ENCODE measurements around the gene GRK3.
"Not testable (repeated sequence)": the region's sequence is repeated elsewhere in the genome, so short reads cannot be mapped to it uniquely, and the experiment has no call there.

Gene GRK3

DNA sequence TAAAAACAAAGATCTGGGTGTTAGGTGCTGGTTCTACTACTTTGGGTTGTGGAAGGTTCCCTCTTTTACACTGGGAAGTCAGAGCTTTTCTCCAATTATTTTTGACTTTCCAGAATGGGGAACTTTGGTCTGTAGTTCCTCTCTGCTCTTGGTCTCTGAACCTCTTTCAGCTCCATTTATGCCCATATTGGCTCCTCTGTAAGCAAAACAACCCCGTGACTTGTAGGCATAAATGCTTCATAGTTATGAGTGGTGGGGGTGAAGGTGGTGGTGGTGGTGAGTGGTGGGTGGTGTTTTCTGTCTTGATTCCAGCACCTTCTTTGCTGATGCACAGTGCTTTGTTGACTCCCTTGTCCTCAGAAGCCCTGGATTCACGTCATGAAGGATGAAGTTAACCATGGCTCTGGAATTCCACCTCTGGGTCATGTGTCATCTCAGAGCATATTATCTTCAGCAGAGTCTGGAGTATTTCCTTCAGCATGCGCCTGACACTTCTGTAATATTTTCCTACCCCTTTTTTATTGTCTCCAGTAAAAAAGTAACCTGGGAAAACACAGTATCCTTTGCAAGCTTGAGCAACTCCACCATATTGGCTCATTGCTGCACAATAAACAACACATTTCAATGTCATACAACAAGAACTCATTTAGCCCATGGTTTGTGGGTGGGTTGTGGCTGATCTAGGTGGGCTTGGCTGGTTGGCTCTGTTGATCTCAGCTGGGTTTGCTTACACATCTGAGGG is 24.1 kb upstream of the GRK3 start:
- no peaks in the 10 kb centered on the region for H3K4me1 ChIP-seq (ENCODE audit: control insufficient read depth, insufficient read depth, low read length)
- DNase-seq (ENCODE audit: low read depth): no peak

DNA sequence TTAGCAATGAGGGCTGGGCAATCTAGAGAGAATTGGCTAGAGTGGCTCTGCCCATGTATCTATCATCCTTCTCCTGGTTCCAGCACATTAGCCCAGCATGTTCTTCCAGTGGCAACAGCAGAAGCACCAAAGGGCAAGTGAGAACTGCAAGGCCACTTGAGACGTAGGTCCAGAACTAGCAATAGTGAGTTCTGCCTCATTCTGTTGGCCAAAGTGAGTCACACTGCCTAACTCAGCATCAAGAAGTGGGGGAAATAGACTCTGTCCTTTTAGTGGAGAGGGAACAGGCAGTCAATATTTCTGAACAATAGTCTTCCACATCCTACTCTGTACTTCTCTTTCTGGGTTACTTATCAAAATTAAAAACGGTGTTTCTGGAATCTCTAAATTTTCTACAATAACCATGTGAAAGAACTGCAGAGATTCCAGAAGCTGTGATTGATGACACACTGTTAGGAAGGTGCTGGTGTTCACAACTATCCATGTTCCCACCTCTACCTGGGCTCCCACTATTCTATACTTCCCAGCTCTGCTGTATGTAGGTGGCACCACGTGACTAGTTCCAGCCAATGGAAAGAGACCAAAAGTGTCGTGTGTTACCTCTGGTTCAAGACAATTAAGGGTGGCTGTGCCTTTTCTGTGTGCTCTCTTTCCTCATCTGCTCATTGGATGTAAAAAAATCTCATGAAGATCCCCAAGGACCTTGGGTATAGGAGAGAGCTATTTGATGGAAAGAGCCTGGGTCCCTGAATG is 23.4 kb upstream of the GRK3 start:
- no peaks in the 10 kb centered on the region for H3K36me3 ChIP-seq (ENCODE audit: control insufficient read depth, insufficient read depth, low read length, severe bottlenecking)
- no peak for DNase-seq (ENCODE audit: low read depth)
- H3K4me1 ChIP-seq (ENCODE audit: control insufficient read depth, insufficient read depth, low read length): peaks cover 2% of the 10 kb centered on the region
- no peak overlapping the region for H3K9ac ChIP-seq (ENCODE audit: low read length)
- no peak overlapping the region for H3K4me3 ChIP-seq (ENCODE audit: low read length)
- no peaks in the 10 kb centered on the region for H3K27me3 ChIP-seq (replicated peaks; ENCODE audit: control insufficient read depth, insufficient read depth, low read length)
- H3K9me3 ChIP-seq (ENCODE audit: control insufficient read depth, low read length): peaks cover 4% of the 10 kb centered on the region

More for the DNA sequence above, 24.1 kb upstream of the GRK3 start:
- peaks cover 4% of the 10 kb centered on the region for H3K9me3 ChIP-seq (ENCODE audit: control insufficient read depth, low read length)
- no peak overlapping the region for H3K4me3 ChIP-seq (ENCODE audit: low read length)
- no peaks in the 10 kb centered on the region for H3K36me3 ChIP-seq (ENCODE audit: control insufficient read depth, insufficient read depth, low read length, severe bottlenecking)
- H3K9ac ChIP-seq (ENCODE audit: low read length): no peak overlapping the region
- H3K27me3 ChIP-seq (replicated peaks; ENCODE audit: control insufficient read depth, insufficient read depth, low read length): no peaks in the 10 kb centered on the region

DNA sequence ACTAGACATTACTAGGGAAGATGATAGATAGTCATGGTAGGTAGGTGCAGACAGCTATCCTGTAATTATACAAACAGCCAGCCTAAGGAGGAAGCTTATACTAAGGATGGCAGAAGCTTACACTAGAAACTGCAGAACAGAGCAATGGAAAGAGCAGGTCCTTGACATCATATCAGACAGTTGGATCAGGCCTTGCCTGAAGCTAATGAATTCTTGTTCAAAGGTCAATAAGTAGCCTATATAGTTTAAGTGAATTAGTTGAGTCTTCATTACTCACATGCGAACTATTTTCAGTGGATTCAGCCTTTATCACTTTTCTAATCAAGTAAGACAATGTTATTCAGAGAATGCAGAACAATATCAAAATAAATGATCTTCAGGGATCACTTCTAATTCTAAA is 22.3 kb upstream of the GRK3 start:
- H3K36me3 ChIP-seq (ENCODE audit: control insufficient read depth, insufficient read depth, low read length, severe bottlenecking): no peaks in the 10 kb centered on the region
- H3K9me3 ChIP-seq (ENCODE audit: control insufficient read depth, low read length): peaks cover 4% of the 10 kb centered on the region
- DNase-seq (ENCODE audit: low read depth): no peak
- no peaks in the 10 kb centered on the region for H3K27me3 ChIP-seq (replicated peaks; ENCODE audit: control insufficient read depth, insufficient read depth, low read length)
- H3K9ac ChIP-seq (ENCODE audit: low read length): no peak overlapping the region
- H3K4me3 ChIP-seq (ENCODE audit: low read length): no peak overlapping the region
- H3K4me1 ChIP-seq (ENCODE audit: control insufficient read depth, insufficient read depth, low read length): peaks cover 9% of the 10 kb centered on the region

DNA sequence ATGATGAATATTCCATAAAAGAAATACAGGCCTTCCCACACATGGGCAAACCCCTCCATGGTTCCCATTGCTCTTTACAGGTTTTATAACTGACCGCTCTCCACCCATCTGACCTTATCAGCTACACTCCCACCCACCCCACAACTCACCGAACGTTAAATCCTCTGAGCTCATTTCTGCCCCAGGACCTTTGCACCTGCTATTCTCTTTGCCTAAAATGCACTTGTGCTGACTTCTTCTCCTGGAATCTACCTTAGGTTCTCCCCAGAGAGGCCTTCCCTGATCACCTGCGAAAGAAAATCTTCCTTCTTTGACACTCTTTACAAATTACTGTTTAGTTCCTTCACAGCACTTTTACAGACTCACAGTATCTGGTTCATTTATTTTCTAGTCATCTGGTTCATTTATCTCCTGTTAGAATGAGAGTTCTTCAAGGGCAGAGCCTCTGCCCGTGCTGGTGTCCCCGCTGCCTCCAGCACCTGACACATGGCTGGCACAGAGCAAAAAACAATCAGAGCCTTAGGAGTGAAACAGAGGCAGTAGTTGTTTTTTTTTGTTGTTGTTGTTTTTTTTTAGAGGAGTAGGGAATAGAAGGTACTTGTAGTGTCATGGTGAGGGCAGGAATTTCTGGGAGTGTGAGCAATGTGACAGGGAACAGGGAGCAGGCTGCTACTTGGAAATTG is 21.6 kb upstream of the GRK3 start:
- H3K9me3 ChIP-seq (ENCODE audit: control insufficient read depth, low read length): peaks cover 4% of the 10 kb centered on the region
- H3K4me1 ChIP-seq (ENCODE audit: control insufficient read depth, insufficient read depth, low read length): peaks cover 9% of the 10 kb centered on the region
- H3K9ac ChIP-seq (ENCODE audit: low read length): no peak overlapping the region
- H3K4me3 ChIP-seq (ENCODE audit: low read length): no peak overlapping the region
- H3K27me3 ChIP-seq (replicated peaks; ENCODE audit: control insufficient read depth, insufficient read depth, low read length): no peaks in the 10 kb centered on the region
- DNase-seq (ENCODE audit: low read depth): no peak
- no peaks in the 10 kb centered on the region for H3K36me3 ChIP-seq (ENCODE audit: control insufficient read depth, insufficient read depth, low read length, severe bottlenecking)

DNA sequence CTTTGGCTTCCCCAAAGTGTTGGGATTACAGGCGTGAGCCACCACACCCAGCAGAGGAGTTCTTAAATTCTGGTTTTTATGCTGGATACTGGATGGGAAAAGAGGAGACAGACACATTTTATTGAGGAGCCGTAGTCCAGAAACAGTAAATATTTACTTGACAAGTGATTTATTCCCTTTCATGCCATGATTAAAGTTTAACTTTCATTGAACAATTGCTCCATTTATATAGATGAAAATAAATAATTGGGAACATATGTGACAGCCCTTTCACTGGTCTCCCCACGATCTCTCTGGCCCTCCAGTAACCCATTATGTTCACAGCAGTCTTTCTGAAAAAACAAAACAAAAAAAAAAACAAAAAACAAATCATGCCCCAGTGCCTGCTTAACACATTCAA is 19.3 kb upstream of the GRK3 start:
- no peak overlapping the region for H3K9ac ChIP-seq (ENCODE audit: low read length)
- no peaks in the 10 kb centered on the region for H3K36me3 ChIP-seq (ENCODE audit: control insufficient read depth, insufficient read depth, low read length, severe bottlenecking)
- no peak overlapping the region for H3K4me3 ChIP-seq (ENCODE audit: low read length)
- H3K4me1 ChIP-seq (ENCODE audit: control insufficient read depth, insufficient read depth, low read length): peaks cover 9% of the 10 kb centered on the region
- peaks cover 4% of the 10 kb centered on the region for H3K9me3 ChIP-seq (ENCODE audit: control insufficient read depth, low read length)
- DNase-seq (ENCODE audit: low read depth): no peak
- H3K27me3 ChIP-seq (replicated peaks; ENCODE audit: control insufficient read depth, insufficient read depth, low read length): no peaks in the 10 kb centered on the region

DNA sequence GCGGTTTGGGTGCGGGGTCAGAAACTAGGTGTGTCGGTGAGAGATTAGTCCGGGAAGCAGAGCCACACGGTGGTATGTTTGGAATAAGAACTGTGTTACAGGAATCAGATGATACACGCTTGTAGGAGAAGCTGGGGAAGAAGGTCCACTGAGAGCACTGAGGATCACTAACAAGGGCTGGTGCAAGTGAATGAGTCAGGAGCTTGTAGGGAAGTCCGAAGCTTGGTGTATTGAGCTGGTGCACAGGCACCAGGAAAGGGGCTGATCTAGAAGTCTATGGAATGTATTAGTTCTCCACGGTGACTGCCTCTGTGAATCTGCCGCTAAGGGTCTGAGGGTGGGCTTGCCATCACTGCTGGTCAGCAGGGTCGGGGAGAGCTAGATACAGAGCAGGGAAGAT is 18.8 kb upstream of the GRK3 start:
- peaks cover 4% of the 10 kb centered on the region for H3K9me3 ChIP-seq (ENCODE audit: control insufficient read depth, low read length)
- DNase-seq (ENCODE audit: low read depth): no peak
- H3K9ac ChIP-seq (ENCODE audit: low read length): no peak overlapping the region
- H3K36me3 ChIP-seq (ENCODE audit: control insufficient read depth, insufficient read depth, low read length, severe bottlenecking): no peaks in the 10 kb centered on the region
- H3K4me3 ChIP-seq (ENCODE audit: low read length): no peak overlapping the region
- H3K4me1 ChIP-seq (ENCODE audit: control insufficient read depth, insufficient read depth, low read length): peaks cover 9% of the 10 kb centered on the region
- H3K27me3 ChIP-seq (replicated peaks; ENCODE audit: control insufficient read depth, insufficient read depth, low read length): no peaks in the 10 kb centered on the region

DNA sequence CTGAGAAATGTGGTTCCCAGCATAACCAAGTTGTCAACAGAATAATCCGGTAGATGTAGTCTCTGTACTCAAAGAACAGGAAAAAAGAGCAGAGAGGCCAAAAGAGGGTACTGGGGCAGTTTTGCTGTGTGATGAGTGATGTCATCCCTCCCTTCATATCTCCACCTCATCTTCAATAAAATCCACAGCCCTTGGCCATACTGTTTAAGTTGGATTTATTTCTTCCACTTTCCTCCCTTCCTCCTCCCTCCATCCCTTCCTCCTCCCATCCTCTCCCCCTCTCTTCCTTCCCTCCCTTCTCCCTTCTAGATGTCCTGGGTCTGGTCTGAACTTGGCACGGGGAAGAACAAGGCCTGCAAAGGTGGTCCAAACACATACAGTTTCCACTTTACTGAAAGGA is 18.2 kb upstream of the GRK3 start:
- H3K36me3 ChIP-seq (ENCODE audit: control insufficient read depth, insufficient read depth, low read length, severe bottlenecking): no peaks in the 10 kb centered on the region
- H3K27me3 ChIP-seq (replicated peaks; ENCODE audit: control insufficient read depth, insufficient read depth, low read length): no peaks in the 10 kb centered on the region
- DNase-seq (ENCODE audit: low read depth): no peak
- H3K9me3 ChIP-seq (ENCODE audit: control insufficient read depth, low read length): peaks cover 4% of the 10 kb centered on the region
- no peak overlapping the region for H3K4me3 ChIP-seq (ENCODE audit: low read length)
- H3K4me1 ChIP-seq (ENCODE audit: control insufficient read depth, insufficient read depth, low read length): peaks cover 9% of the 10 kb centered on the region
- no peak overlapping the region for H3K9ac ChIP-seq (ENCODE audit: low read length)

DNA sequence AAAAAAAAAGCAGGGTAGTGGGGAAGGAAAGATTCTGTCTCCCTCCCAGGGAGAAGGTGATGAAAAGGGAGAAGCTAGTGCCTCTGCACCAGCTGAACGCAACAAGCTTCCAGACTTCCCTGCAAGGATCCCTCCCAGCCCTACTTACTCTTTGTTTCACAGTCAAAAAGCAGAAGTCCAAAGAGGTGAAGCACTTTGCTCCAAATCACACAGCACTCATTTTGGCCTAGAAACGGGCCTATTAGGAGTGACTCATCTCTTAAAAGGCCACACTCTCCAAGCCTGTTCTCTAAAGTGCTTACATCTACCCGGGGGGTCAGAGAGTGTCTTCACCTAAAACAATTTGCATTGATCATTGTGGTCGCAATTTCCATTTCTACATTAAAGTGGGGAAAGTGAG is 17.7 kb upstream of the GRK3 start:
- Histone ChIP-seq H3K9ac (ENCODE audit: low read length) (no peak overlapping the region), H3K4me3 (ENCODE audit: low read length) (no peak overlapping the region), H3K9me3 (ENCODE audit: control insufficient read depth, low read length) (no peaks in the 10 kb centered on the region), H3K27me3 (replicated peaks; ENCODE audit: control insufficient read depth, insufficient read depth, low read length) (no peaks in the 10 kb centered on the region), H3K36me3 (ENCODE audit: control insufficient read depth, insufficient read depth, low read length, severe bottlenecking) (no peaks in the 10 kb centered on the region), H3K4me1 (ENCODE audit: control insufficient read depth, insufficient read depth, low read length) (peaks cover 10% of the 10 kb centered on the region)
- no peak for DNase-seq (ENCODE audit: low read depth)

DNA sequence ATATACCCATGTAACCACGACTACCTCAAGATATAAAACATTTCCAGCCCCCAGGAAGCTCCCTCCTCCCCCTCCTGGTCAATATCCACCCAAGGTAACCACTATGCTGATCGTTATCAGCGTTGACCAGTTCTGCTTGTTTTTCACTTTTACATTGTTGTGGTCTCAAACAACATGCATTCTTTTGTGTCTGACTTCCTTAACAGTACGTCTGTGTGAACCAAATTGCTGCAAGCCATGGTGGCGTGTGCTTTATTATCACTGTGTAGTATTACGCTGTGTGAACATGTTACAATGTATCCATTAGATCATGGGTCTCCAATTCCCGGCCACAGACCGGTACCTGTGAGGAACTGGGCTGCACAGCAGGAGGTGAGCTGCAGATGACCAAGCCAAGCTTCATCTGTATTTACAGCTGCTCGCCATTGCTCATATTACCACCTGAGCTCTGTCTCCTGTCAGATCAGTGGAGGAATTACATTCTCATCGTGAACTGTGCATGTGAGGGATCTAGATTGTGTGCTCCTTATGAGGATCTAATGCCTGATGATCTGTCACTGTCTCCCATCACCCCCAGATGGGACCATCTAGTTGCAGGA is 15.5 kb upstream of the GRK3 start:
- H3K36me3 ChIP-seq (ENCODE audit: control insufficient read depth, insufficient read depth, low read length, severe bottlenecking): no peaks in the 10 kb centered on the region
- peaks cover 17% of the 10 kb centered on the region for H3K4me1 ChIP-seq (ENCODE audit: control insufficient read depth, insufficient read depth, low read length)
- H3K9me3 ChIP-seq (ENCODE audit: control insufficient read depth, low read length): no peaks in the 10 kb centered on the region
- DNase-seq (ENCODE audit: low read depth): no peak
- H3K4me3 ChIP-seq (ENCODE audit: low read length): no peak overlapping the region
- H3K27me3 ChIP-seq (replicated peaks; ENCODE audit: control insufficient read depth, insufficient read depth, low read length): no peaks in the 10 kb centered on the region
- H3K9ac ChIP-seq (ENCODE audit: low read length): no peak overlapping the region

DNA sequence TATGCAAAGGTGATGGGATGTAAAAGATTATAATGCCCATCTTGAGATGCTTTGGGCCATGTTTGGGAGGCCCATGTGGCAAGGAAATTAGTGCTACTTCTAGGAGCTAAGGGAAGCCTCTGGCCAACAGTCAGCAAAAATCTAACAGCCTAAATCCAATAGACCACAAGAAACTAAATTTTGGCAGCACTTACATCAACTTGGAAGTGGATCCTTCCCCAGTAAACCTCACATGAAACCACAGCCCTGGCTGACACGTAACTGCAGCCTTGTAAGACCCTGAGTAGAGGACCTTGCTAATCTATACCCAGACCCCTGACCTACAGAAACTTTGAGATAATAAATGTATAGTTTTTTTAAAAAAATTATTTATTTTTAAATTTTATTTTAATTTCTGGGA is 13.1 kb upstream of the GRK3 start:
- no peaks in the 10 kb centered on the region for H3K9me3 ChIP-seq (ENCODE audit: control insufficient read depth, low read length)
- peaks cover 30% of the 10 kb centered on the region for H3K4me1 ChIP-seq (ENCODE audit: control insufficient read depth, insufficient read depth, low read length)
- H3K9ac ChIP-seq (ENCODE audit: low read length): no peak overlapping the region
- H3K36me3 ChIP-seq (ENCODE audit: control insufficient read depth, insufficient read depth, low read length, severe bottlenecking): no peaks in the 10 kb centered on the region
- no peak for DNase-seq (ENCODE audit: low read depth)
- no peak overlapping the region for H3K4me3 ChIP-seq (ENCODE audit: low read length)
- no peaks in the 10 kb centered on the region for H3K27me3 ChIP-seq (replicated peaks; ENCODE audit: control insufficient read depth, insufficient read depth, low read length)

DNA sequence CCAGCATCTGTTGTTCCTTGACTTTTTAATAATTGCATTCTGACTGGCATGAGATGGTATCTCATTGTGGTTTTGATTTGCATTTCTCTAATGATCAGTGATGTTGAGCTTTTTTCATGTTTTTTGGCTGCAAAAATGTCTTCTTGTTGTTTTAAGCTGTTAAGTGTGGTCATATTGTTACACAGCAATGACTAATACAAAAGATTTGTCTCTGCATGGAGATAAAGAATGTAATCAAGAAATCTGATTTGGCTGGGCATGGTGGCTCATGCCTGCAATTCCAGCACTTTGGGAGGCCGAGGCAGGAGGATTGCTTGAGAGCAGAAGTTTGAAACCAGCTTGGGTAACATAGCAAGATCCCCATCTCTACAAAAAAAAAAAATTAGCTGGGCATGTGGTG is 12.1 kb upstream of the GRK3 start:
- H3K27me3 ChIP-seq (replicated peaks; ENCODE audit: control insufficient read depth, insufficient read depth, low read length); H3K4me3 ChIP-seq (ENCODE audit: low read length); H3K9ac ChIP-seq (ENCODE audit: low read length); H3K36me3 ChIP-seq (ENCODE audit: control insufficient read depth, insufficient read depth, low read length, severe bottlenecking); H3K9me3 ChIP-seq (ENCODE audit: control insufficient read depth, low read length): not testable (repeated sequence)
- peak; percentile 54 for DNase-seq (ENCODE audit: low read depth)
- H3K4me1 ChIP-seq (ENCODE audit: control insufficient read depth, insufficient read depth, low read length): peaks cover 26% of the 10 kb centered on the region

All from adipocyte (in vitro differentiated cells).